ENCODE results near the gene CLCN4.

Gene CLCN4

GRCh38 chrX:10237241-10237640 is 80.5 kb downstream of the CLCN4 start:
- 95% methylated on average over 3 of the region's 7 CpGs; no CpG with 5 or more reads in 1 of the 2 experiments for WGBS, 2 experiments (ENCODE audit: insufficient coverage in 2 of 2)
- H3K36me3 ChIP-seq (ENCODE audit: control insufficient read depth, insufficient read depth, low read length): no peaks in the 10 kb centered on the region
- H3K4me3 ChIP-seq (ENCODE audit: extremely low read depth, insufficient read depth, low read length, poor library complexity, severe bottlenecking): no peak overlapping the region
- no peak overlapping the region for H3K27ac ChIP-seq (ENCODE audit: low read depth, low read length, severe bottlenecking)
- H3K9me3 ChIP-seq (ENCODE audit: control insufficient read depth, low read length): no peaks in the 10 kb centered on the region
- H3K4me1 ChIP-seq (ENCODE audit: control insufficient read depth, insufficient read depth, low read length, poor library complexity, severe bottlenecking): peaks cover 4% of the 10 kb centered on the region

DNA sequence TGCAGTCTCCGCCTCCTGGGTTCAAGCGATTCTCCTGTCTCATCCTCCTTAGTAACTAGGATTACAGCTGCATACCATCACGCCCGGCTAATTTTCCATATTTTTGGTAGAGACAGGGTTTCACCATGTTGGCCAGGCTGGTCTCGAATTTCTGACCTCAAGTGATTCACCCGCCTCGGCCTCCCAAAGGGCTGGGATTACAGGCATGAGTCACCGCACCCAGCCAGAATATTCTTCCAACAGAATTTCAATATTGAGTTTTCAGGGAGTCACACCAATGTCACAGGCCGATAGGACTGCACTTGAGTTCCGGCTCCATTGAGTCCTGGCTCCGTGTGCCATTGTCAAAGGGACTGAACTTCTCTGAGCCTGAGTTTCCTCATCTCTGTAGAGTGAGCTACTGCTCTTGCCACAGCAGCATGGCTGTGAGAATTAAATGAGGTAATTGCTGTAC is 82.9 kb downstream of the CLCN4 start:
- WGBS, 2 experiments (ENCODE audit: insufficient coverage in 2 of 2): 89 to 100% methylated on average over 3 of the region's 11 CpGs
- H3K27ac ChIP-seq (ENCODE audit: low read depth, low read length, severe bottlenecking): no peak overlapping the region
- H3K4me3 ChIP-seq (ENCODE audit: extremely low read depth, insufficient read depth, low read length, poor library complexity, severe bottlenecking): no peak overlapping the region
- H3K36me3 ChIP-seq (ENCODE audit: control insufficient read depth, insufficient read depth, low read length): no peaks in the 10 kb centered on the region
- H3K9me3 ChIP-seq (ENCODE audit: control insufficient read depth, low read length): no peaks in the 10 kb centered on the region
- peaks cover 4% of the 10 kb centered on the region for H3K4me1 ChIP-seq (ENCODE audit: control insufficient read depth, insufficient read depth, low read length, poor library complexity, severe bottlenecking)

DNA sequence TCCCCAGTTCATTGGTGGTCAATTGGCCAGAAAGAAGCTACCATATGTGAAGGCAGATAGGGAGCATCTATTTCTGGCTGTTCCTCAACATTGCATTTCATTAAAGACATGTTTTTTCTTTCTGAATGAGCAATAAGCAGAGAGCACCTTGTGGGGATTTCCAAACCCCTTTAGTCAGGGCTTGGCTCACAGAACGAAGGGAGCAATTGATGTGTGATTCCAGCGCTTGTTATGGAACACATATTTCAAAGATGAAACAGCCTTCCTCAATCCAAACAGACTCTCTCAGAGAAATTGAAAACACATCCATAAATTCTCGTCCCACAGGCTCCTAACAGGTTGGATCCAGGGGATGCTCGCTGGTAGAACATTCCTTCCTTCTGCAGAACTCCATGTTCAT is 84.1 kb downstream of the CLCN4 start:
- H3K27ac ChIP-seq (ENCODE audit: low read depth, low read length, severe bottlenecking): no peak overlapping the region
- H3K4me1 ChIP-seq (ENCODE audit: control insufficient read depth, insufficient read depth, low read length, poor library complexity, severe bottlenecking): peaks cover 4% of the 10 kb centered on the region
- no peaks in the 10 kb centered on the region for H3K9me3 ChIP-seq (ENCODE audit: control insufficient read depth, low read length)
- H3K4me3 ChIP-seq (ENCODE audit: extremely low read depth, insufficient read depth, low read length, poor library complexity, severe bottlenecking): no peak overlapping the region
- WGBS, 2 experiments (ENCODE audit: insufficient coverage in 2 of 2): 89% methylated on average over 2 to 3 of the region's 4 CpGs
- no peaks in the 10 kb centered on the region for H3K36me3 ChIP-seq (ENCODE audit: control insufficient read depth, insufficient read depth, low read length)

GRCh38 chrX:10242026-10242425 is 85.3 kb downstream of the CLCN4 start:
- Histone ChIP-seq H3K4me3 (ENCODE audit: extremely low read depth, insufficient read depth, low read length, poor library complexity, severe bottlenecking) (no peak overlapping the region), H3K9me3 (ENCODE audit: control insufficient read depth, low read length) (no peaks in the 10 kb centered on the region), H3K36me3 (ENCODE audit: control insufficient read depth, insufficient read depth, low read length) (no peaks in the 10 kb centered on the region), H3K27ac (ENCODE audit: low read depth, low read length, severe bottlenecking) (no peak overlapping the region), H3K4me1 (ENCODE audit: control insufficient read depth, insufficient read depth, low read length, poor library complexity, severe bottlenecking) (peaks cover 4% of the 10 kb centered on the region)
- WGBS, 2 experiments (ENCODE audit: insufficient coverage in 2 of 2): 84 to 100% methylated on average over 2 of the region's 5 CpGs

- 80 to 90% methylated on average over 1 to 2 of the region's 4 CpGs for WGBS, 2 experiments (ENCODE audit: insufficient coverage in 2 of 2)
- H3K4me3 ChIP-seq (ENCODE audit: extremely low read depth, insufficient read depth, low read length, poor library complexity, severe bottlenecking): no peak overlapping the region
- H3K27ac ChIP-seq (ENCODE audit: low read depth, low read length, severe bottlenecking): no peak overlapping the region
- H3K9me3 ChIP-seq (ENCODE audit: control insufficient read depth, low read length): no peaks in the 10 kb centered on the region
- H3K4me1 ChIP-seq (ENCODE audit: control insufficient read depth, insufficient read depth, low read length, poor library complexity, severe bottlenecking): peaks cover 4% of the 10 kb centered on the region
- H3K36me3 ChIP-seq (ENCODE audit: control insufficient read depth, insufficient read depth, low read length): no peaks in the 10 kb centered on the region
Measured at GRCh38 chrX:10243106-10243505, 86.3 kb downstream of the CLCN4 start.

DNA sequence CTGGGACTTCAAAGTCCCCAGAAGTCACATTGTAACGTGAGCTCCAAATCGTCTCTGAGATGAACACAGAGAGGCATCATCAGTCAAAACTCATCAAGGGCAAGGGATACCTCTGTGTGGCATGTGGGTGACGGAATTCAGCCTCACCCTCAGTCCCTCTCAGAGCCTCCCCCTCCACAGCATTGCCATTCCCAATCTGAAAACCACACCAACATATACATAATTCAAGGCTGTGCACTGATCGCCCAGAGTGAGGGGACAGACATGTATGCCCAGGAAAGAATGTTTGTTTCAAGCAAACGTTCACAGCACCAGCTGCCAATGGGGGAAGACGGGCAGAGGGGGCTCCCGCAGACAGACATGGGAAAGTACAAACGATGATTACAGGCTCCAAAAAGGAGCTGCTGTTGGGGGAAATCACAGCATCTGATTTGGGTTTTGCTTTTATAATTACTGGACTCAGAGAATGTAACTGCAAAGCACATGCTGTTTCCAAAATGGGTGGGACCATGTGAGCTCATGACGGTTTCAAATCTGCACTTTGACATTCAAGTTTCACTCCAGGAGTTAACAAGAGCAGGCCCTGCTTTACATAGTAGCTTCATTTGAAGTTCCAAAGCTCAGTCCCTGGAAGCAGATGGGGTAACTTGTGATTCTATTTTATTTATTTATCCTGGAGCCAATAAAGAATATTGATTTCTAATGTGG is 88.3 kb downstream of the CLCN4 start:
- H3K4me3 ChIP-seq (ENCODE audit: extremely low read depth, insufficient read depth, low read length, poor library complexity, severe bottlenecking): no peak overlapping the region
- H3K27ac ChIP-seq (ENCODE audit: low read depth, low read length, severe bottlenecking): no peak overlapping the region
- no peaks in the 10 kb centered on the region for H3K4me1 ChIP-seq (ENCODE audit: control insufficient read depth, insufficient read depth, low read length, poor library complexity, severe bottlenecking)
- H3K36me3 ChIP-seq (ENCODE audit: control insufficient read depth, insufficient read depth, low read length): no peaks in the 10 kb centered on the region
- no peaks in the 10 kb centered on the region for H3K9me3 ChIP-seq (ENCODE audit: control insufficient read depth, low read length)
- WGBS, 2 experiments (ENCODE audit: insufficient coverage in 2 of 2): 96 to 100% methylated on average over 4 of the region's 9 CpGs

DNA sequence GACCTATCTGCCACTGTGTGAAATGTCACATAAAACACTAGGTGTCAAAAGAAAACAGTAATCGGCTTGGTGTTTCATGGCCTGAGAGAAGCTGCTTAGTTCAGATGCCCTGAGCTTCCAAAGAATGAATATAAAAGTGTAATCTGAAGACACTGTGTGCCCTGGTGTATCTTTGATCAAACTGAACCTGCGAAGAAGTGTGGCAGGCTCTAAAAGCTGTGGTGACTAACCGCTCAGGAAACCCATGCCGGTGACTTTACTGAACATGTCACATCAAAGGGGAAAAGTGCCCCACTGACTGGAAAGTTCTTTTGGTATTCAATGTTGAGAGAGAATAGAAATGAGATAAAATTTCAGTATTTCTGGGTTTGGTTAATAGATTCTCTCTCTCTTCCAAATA is 89.1 kb downstream of the CLCN4 start:
- 90% methylated on average over 3 of the region's 4 CpGs; no CpG with 5 or more reads in 1 of the 2 experiments for WGBS, 2 experiments (ENCODE audit: insufficient coverage in 2 of 2)
- no peaks in the 10 kb centered on the region for H3K9me3 ChIP-seq (ENCODE audit: control insufficient read depth, low read length)
- H3K4me3 ChIP-seq (ENCODE audit: extremely low read depth, insufficient read depth, low read length, poor library complexity, severe bottlenecking): no peak overlapping the region
- H3K4me1 ChIP-seq (ENCODE audit: control insufficient read depth, insufficient read depth, low read length, poor library complexity, severe bottlenecking): no peaks in the 10 kb centered on the region
- no peak overlapping the region for H3K27ac ChIP-seq (ENCODE audit: low read depth, low read length, severe bottlenecking)
- H3K36me3 ChIP-seq (ENCODE audit: control insufficient read depth, insufficient read depth, low read length): no peaks in the 10 kb centered on the region

DNA sequence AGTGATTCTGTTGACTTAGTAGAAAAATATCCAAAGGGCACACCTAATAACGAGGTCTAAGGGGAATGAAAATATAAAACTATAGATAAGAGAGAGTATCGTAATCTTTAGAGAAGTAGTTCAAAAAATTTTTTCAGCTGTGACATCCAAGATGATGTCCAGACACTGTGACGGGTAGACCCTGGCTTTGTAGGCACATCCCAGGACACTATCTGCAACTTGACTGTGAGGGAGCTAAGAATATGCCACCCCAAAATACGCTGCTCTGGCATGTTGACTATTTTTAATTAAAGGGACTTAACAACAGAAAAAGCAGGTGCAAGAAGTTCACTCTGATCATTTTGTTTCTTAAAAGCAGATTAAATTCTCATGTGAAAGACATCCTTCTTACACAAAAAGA is 89.5 kb downstream of the CLCN4 start:
- Histone ChIP-seq H3K4me3 (ENCODE audit: extremely low read depth, insufficient read depth, low read length, poor library complexity, severe bottlenecking) (no peak overlapping the region), H3K4me1 (ENCODE audit: control insufficient read depth, insufficient read depth, low read length, poor library complexity, severe bottlenecking) (no peaks in the 10 kb centered on the region), H3K27ac (ENCODE audit: low read depth, low read length, severe bottlenecking) (no peak overlapping the region), H3K9me3 (ENCODE audit: control insufficient read depth, low read length) (no peaks in the 10 kb centered on the region), H3K36me3 (ENCODE audit: control insufficient read depth, insufficient read depth, low read length) (no peaks in the 10 kb centered on the region)
- WGBS, 2 experiments (ENCODE audit: insufficient coverage in 2 of 2): 100% methylated on average over 1 of the region's 4 CpGs; no CpG with 5 or more reads in 1 of the 2 experiments

DNA sequence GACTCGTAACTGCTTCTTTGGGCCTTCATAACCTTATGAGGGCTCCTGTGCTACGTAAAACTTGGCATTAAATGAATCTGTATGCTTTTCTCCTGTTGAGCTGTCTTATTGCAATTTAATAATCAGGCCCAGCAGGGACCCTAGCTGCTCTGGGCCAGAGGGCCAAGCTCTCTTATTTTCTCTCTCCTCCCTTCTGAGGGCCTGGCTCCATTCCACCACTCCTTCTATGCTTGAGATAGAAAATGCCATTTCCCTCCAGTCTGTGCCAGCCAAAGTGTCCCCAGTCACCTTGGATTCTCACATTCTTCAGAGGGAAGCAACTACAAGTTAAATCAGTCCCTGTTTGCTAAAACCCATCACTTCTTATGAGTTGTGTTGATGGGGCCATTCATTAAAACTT is 90.1 kb downstream of the CLCN4 start:
- Histone ChIP-seq H3K9me3 (ENCODE audit: control insufficient read depth, low read length) (no peaks in the 10 kb centered on the region), H3K27ac (ENCODE audit: low read depth, low read length, severe bottlenecking) (no peak overlapping the region), H3K4me3 (ENCODE audit: extremely low read depth, insufficient read depth, low read length, poor library complexity, severe bottlenecking) (no peak overlapping the region), H3K4me1 (ENCODE audit: control insufficient read depth, insufficient read depth, low read length, poor library complexity, severe bottlenecking) (no peaks in the 10 kb centered on the region), H3K36me3 (ENCODE audit: control insufficient read depth, insufficient read depth, low read length) (no peaks in the 10 kb centered on the region)
- 92% methylated on average over 2 of the region's 2 CpGs; no CpG with 5 or more reads in 1 of the 2 experiments for WGBS, 2 experiments (ENCODE audit: insufficient coverage in 2 of 2)

GRCh38 chrX:10254739-10255138 is 98.0 kb downstream of the CLCN4 start:
- no peaks in the 10 kb centered on the region for H3K36me3 ChIP-seq (ENCODE audit: control insufficient read depth, insufficient read depth, low read length)
- WGBS, 2 experiments (ENCODE audit: insufficient coverage in 2 of 2): 83 to 92% methylated on average over 1 to 2 of the region's 3 CpGs
- H3K4me1 ChIP-seq (ENCODE audit: control insufficient read depth, insufficient read depth, low read length, poor library complexity, severe bottlenecking): no peaks in the 10 kb centered on the region

GRCh38 chrX:10259716-10260115 is 102.9 kb downstream of the CLCN4 start:
- no peak overlapping the region for H3K4me3 ChIP-seq (ENCODE audit: extremely low read depth, insufficient read depth, low read length, poor library complexity, severe bottlenecking)
- H3K27ac ChIP-seq (ENCODE audit: low read depth, low read length, severe bottlenecking): no peak overlapping the region
- H3K36me3 ChIP-seq (ENCODE audit: control insufficient read depth, insufficient read depth, low read length): no peaks in the 10 kb centered on the region
- no peaks in the 10 kb centered on the region for H3K4me1 ChIP-seq (ENCODE audit: control insufficient read depth, insufficient read depth, low read length, poor library complexity, severe bottlenecking)
- H3K9me3 ChIP-seq (ENCODE audit: control insufficient read depth, low read length): no peaks in the 10 kb centered on the region
- 100% methylated on average over 1 of the region's 1 CpG; no CpG with 5 or more reads in 1 of the 2 experiments for WGBS, 2 experiments (ENCODE audit: insufficient coverage in 2 of 2)

More at GRCh38 chrX:10254739-10255138, 98.0 kb downstream of the CLCN4 start:
- no peaks in the 10 kb centered on the region for H3K9me3 ChIP-seq (ENCODE audit: control insufficient read depth, low read length)
- H3K4me3 ChIP-seq (ENCODE audit: extremely low read depth, insufficient read depth, low read length, poor library complexity, severe bottlenecking): no peak overlapping the region
- H3K27ac ChIP-seq (ENCODE audit: low read depth, low read length, severe bottlenecking): no peak overlapping the region
